Type B pancreatic cell (in vitro differentiated cells): ENCODE data around the gene SATB1. TPM values are rescaled to one million over a fixed set of nuclear protein-coding genes. Genes with fewer than 3 reads are reported as not detected.

Experiments
- DNase-seq: peaks from one replicate; pipeline ENCODE4 v3.0.0; 2021; ENCODE audit warnings: mixed read lengths; ENCODE audit not compliant: unreplicated experiment; ENCODE audit errors: extremely low spot score
- H3K27ac Mint-ChIP-seq: 2 replicates; pipeline ENCODE4 v1.8.0; 2021; ENCODE audit warnings: mild to moderate bottlenecking, mixed read lengths
- H3K27me3 Mint-ChIP-seq: 2 replicates; pipeline ENCODE4 v1.8.0; 2021; ENCODE audit warnings: mixed read lengths
- H3K36me3 Mint-ChIP-seq: 2 replicates; pipeline ENCODE4 v1.8.0; 2021; ENCODE audit warnings: mixed read lengths
- H3K4me1 Mint-ChIP-seq: one replicate; pipeline ENCODE4 v1.8.0; 2021; ENCODE audit warnings: mixed read lengths; ENCODE audit not compliant: unreplicated experiment
- H3K4me3 Mint-ChIP-seq: 2 replicates; pipeline ENCODE4 v1.8.0; 2021; ENCODE audit warnings: mild to moderate bottlenecking, mixed read lengths
- H3K9me3 Mint-ChIP-seq: 2 replicates; pipeline ENCODE4 v1.8.0; 2021; ENCODE audit warnings: mixed read lengths
- CTCF ChIP-seq: fragments of 200-600 bp; sonication (generic); conservative IDR thresholded peaks from 2 replicates; pipeline ENCODE4 v1.5.0; 2021; ENCODE audit warnings: antibody characterized with exemption, mild to moderate bottlenecking
- total RNA-seq: library from RNA; stranded (reverse); gene quantifications from 2 replicates; pipeline ENCODE4 v1.2.1, GENCODE V29; 2021; ENCODE audit warnings: low replicate concordance

SATB1 gene
- total RNA-seq, 1 donor from 2014 or later: 39.9 TPM

- Mint-ChIP-seq H3K9me3 (no peaks in the 10 kb centered on the region), H3K27ac (no peak overlapping the region)
- DNase-seq: no peak
Measured at GRCh38 chr3:18351069-18351628, 74.0 kb downstream of the SATB1 start.

DNA sequence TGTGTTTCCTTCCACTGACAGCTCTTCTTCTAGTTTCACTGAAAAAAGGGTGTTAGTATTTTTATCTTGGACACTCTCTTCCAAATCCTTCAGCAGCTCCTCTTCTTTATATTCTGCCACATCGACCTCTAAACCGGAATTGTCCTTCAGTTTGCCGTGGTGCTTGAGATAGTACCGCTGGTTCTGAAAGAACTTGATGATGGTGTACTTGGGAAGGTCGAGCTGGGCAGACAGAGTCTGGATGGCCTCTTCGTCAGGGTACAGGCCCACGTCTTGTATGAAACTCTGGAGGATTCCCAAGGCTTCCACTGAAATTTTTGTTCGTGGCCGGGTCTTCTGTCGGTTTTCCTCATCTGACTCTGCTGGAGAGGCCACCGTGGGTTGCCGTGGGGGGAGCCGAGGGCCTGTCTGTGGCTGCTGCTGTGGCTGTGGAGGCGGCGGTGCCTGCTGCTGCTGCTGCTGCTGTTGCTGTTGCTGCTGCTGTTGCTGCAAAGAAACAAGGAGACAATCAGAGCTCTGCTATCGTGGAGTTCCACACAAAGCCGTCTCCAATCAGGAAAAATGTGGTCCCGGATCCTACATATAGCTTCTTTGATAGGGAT, 75.8 kb downstream of the SATB1 start:
- H3K9me3 Mint-ChIP-seq: no peaks in the 10 kb centered on the region
- H3K27me3 Mint-ChIP-seq: no peaks in the 10 kb centered on the region
- peaks cover 13% of the 10 kb centered on the region for H3K36me3 Mint-ChIP-seq
- H3K4me1 Mint-ChIP-seq: peaks cover 15% of the 10 kb centered on the region
- TF ChIP-seq CTCF: no peak
- no peak overlapping the region for H3K27ac Mint-ChIP-seq
- no peak for DNase-seq
- H3K4me3 Mint-ChIP-seq: no peak overlapping the region

More at GRCh38 chr3:18351069-18351628, 74.0 kb downstream of the SATB1 start:
- TF ChIP-seq CTCF: no peak
- peaks cover 34% of the 10 kb centered on the region for H3K4me1 Mint-ChIP-seq
- peaks cover 13% of the 10 kb centered on the region for H3K36me3 Mint-ChIP-seq
- no peak overlapping the region for H3K4me3 Mint-ChIP-seq
- H3K27me3 Mint-ChIP-seq: no peaks in the 10 kb centered on the region

DNA sequence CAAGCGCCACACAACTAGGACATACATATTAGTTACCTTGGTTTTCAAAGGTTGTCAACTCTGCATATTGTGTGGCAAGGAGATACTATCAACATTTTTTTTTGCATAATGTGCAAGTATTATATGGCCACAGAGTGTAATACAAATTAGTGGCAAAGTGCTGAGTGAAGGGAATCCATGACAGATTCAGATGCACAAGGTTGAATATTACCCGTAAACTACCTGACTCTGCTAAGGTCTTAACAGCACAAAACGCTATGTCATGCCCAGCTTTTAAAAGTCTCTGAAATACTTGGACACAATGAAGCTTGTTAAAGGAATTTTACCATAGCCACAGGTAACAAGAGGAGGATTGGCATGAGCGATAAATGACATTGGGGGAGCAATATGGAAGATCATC, 79.0 kb downstream of the SATB1 start:
- peaks cover 11% of the 10 kb centered on the region for H3K36me3 Mint-ChIP-seq
- no peak overlapping the region for H3K4me3 Mint-ChIP-seq
- H3K27ac Mint-ChIP-seq: no peak overlapping the region
- H3K27me3 Mint-ChIP-seq: no peaks in the 10 kb centered on the region
- no peak for DNase-seq
- TF ChIP-seq CTCF: no peak
- no peaks in the 10 kb centered on the region for H3K9me3 Mint-ChIP-seq
- H3K4me1 Mint-ChIP-seq: no peaks in the 10 kb centered on the region

GRCh38 chr3:18345015-18345367, 80.1 kb downstream of the SATB1 start:
- H3K9me3 Mint-ChIP-seq: no peaks in the 10 kb centered on the region
- DNase-seq: no peak
- H3K4me1 Mint-ChIP-seq: no peaks in the 10 kb centered on the region
- H3K27ac Mint-ChIP-seq: no peak overlapping the region
- no peak for TF ChIP-seq CTCF
- H3K36me3 Mint-ChIP-seq: peaks cover 6% of the 10 kb centered on the region
- no peak overlapping the region for H3K4me3 Mint-ChIP-seq
- no peaks in the 10 kb centered on the region for H3K27me3 Mint-ChIP-seq

GRCh38 chr3:18344306-18345014, 80.7 kb downstream of the SATB1 start:
- no peak for TF ChIP-seq CTCF
- no peak overlapping the region for H3K27ac Mint-ChIP-seq
- peaks cover 6% of the 10 kb centered on the region for H3K36me3 Mint-ChIP-seq
- no peaks in the 10 kb centered on the region for H3K9me3 Mint-ChIP-seq
- DNase-seq: no peak
- H3K4me1 Mint-ChIP-seq: no peaks in the 10 kb centered on the region
- H3K4me3 Mint-ChIP-seq: no peak overlapping the region
- no peaks in the 10 kb centered on the region for H3K27me3 Mint-ChIP-seq
